ENCODE results near the gene NOM1.

DNA sequence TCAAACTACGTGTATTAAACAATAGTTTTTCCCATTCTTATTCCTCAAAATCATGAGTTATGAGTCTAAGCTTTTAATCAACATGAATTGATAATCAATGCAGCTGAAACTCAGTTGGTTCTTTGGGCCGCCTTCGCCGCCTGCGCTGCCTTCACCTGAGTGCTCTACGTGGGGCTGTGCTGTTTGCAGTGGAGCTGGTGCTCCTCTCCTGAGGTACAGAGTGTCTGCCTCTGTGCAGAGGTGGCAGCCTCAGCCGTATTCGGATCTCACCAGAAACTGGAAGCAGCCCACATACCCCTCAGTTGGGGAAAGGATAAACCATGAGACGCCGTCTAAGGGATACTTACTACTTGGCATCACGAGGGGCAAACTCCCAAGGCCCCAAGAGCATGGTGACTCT, 15.5 kb downstream of the NOM1 start:
- TF ChIP-seq, protein P1, sequence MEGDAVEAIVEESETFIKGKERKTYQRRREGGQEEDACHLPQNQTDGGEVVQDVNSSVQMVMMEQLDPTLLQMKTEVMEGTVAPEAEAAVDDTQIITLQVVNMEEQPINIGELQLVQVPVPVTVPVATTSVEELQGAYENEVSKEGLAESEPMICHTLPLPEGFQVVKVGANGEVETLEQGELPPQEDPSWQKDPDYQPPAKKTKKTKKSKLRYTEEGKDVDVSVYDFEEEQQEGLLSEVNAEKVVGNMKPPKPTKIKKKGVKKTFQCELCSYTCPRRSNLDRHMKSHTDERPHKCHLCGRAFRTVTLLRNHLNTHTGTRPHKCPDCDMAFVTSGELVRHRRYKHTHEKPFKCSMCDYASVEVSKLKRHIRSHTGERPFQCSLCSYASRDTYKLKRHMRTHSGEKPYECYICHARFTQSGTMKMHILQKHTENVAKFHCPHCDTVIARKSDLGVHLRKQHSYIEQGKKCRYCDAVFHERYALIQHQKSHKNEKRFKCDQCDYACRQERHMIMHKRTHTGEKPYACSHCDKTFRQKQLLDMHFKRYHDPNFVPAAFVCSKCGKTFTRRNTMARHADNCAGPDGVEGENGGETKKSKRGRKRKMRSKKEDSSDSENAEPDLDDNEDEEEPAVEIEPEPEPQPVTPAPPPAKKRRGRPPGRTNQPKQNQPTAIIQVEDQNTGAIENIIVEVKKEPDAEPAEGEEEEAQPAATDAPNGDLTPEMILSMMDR (IDR thresholded peaks at IDR 0.05) = no peak
- TF ChIP-seq POLR2A (IDR thresholded peaks at IDR 0.05; ENCODE audit: low read depth) (no peak), POLR2AphosphoS5 (IDR thresholded peaks at IDR 0.05) (no peak), EP300 (IDR thresholded peaks at IDR 0.05) (no peak)

All from esophagus muscularis mucosa (tissue), 4 donors.